Thoracic aorta (tissue), 2 donors: ENCODE measurements around the gene ZNHIT2. TPM values are rescaled to one million over a fixed set of nuclear protein-coding genes. Genes with fewer than 3 reads are reported as not detected.

Experiments
- ATAC-seq: fragments of 150-250 bp; one replicate; pipeline ENCODE4 v1.8.0; 2017; ENCODE audit warnings: low read depth; ENCODE audit not compliant: insufficient number of reproducible peaks, low FRiP score
- DNase-seq: peaks from one replicate; pipeline ENCODE4 v3.0.0-alpha.2; 2020; ENCODE audit warnings: low spot score
- H3K27ac ChIP-seq, 2 donors: fragments of 200-600 bp; sonication (generic); 1 replicate in 1 of 2; 2 replicates in 1 of 2; pipeline ENCODE4 v1.5.1; 2016; ENCODE audit warnings: mild to moderate bottlenecking in 2 of 2, moderate library complexity in 2 of 2
- H3K27me3 ChIP-seq: fragments of 200-600 bp; sonication (generic); replicated peaks from 2 replicates; pipeline ENCODE4 v1.6.0; 2016; ENCODE audit warnings: mild to moderate bottlenecking; ENCODE audit not compliant: insufficient read depth
- H3K36me3 ChIP-seq: fragments of 200-600 bp; sonication (generic); one replicate; pipeline ENCODE4 v1.5.1; 2016
- H3K4me1 ChIP-seq, 2 donors: fragments of 200-600 bp; sonication (generic); 1 replicate in 1 of 2; 2 replicates in 1 of 2; pipeline versions ENCODE4 v1.5.1 to v1.6.0; 2016; ENCODE audit warnings: low read depth in 2 of 2, mild to moderate bottlenecking in 1 of 2; ENCODE audit not compliant: control insufficient read depth in 1 of 2
- H3K4me3 ChIP-seq: fragments of 200-600 bp; sonication (generic); 2 replicates; pipeline ENCODE4 v1.5.1; 2016; ENCODE audit warnings: mild to moderate bottlenecking
- H3K9me3 ChIP-seq: fragments of 200-600 bp; sonication (generic); 2 replicates; pipeline ENCODE4 v1.5.1; 2016
- total RNA-seq, 2 donors: library from RNA; depleted of rRNA; stranded (reverse); fragments of >200 nt; gene quantifications; one replicate each; pipeline versions ENCODE4 v1.1.0 to v1.2.3, GENCODE V29; 2016
- TF ChIP-seq, protein P1 (sequence below): fragments of 200-600 bp; sonication (generic); IDR thresholded peaks from one replicate; pipeline ENCODE4 v1.5.1; 2019; ENCODE audit warnings: antibody characterized with exemption

ZNHIT2 gene
- total RNA-seq, 2 donors from 2014 or later: 10.0 to 13.8 TPM

DNA sequence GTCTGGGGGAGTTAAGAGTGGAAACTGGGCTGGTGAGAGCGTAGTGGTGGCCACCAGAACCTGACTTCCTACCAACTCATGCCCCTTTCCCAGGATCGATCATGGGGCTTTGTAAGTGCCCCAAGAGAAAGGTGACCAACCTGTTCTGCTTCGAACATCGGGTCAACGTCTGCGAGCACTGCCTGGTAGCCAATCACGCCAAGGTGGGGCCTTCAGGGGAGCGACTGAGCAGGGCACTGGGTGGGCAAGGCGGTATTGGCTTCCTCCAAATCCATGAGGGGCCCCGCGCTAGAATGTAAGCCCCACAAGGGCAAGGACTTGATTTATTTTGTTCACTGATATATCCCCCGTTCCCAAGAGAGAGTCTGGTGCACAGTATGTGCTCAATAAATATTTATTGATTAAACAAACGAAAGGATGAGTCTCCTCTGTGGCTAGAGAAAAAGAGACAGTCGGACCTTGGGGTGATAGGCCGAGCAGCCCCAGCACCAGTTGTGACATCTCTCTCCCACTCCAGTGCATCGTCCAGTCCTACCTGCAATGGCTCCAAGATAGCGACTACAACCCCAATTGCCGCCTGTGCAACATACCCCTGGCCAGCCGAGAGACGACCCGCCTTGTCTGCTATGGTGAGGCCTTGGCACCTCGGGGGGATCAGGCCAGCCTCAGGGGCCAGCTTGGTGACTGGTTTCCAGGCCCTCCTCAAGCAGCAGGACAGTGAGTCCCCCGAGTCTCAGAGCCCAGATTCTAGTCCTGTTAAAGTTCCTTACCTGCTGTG is 32.7 kb downstream of the ZNHIT2 start:
- no peaks in the 10 kb centered on the region for H3K27me3 ChIP-seq
- no peak for DNase-seq
- no peak for ATAC-seq
- peak overlapping the region; percentile 80 for H3K4me3 ChIP-seq
- H3K27ac ChIP-seq: peak overlapping the region; percentile 77 to 83
- H3K36me3 ChIP-seq: peaks cover 15% of the 10 kb centered on the region
- peaks cover 10 to 22% of the 10 kb centered on the region in 2 donors for H3K4me1 ChIP-seq
- TF ChIP-seq, protein P1, sequence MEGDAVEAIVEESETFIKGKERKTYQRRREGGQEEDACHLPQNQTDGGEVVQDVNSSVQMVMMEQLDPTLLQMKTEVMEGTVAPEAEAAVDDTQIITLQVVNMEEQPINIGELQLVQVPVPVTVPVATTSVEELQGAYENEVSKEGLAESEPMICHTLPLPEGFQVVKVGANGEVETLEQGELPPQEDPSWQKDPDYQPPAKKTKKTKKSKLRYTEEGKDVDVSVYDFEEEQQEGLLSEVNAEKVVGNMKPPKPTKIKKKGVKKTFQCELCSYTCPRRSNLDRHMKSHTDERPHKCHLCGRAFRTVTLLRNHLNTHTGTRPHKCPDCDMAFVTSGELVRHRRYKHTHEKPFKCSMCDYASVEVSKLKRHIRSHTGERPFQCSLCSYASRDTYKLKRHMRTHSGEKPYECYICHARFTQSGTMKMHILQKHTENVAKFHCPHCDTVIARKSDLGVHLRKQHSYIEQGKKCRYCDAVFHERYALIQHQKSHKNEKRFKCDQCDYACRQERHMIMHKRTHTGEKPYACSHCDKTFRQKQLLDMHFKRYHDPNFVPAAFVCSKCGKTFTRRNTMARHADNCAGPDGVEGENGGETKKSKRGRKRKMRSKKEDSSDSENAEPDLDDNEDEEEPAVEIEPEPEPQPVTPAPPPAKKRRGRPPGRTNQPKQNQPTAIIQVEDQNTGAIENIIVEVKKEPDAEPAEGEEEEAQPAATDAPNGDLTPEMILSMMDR: no peak
- no peaks in the 10 kb centered on the region for H3K9me3 ChIP-seq

DNA sequence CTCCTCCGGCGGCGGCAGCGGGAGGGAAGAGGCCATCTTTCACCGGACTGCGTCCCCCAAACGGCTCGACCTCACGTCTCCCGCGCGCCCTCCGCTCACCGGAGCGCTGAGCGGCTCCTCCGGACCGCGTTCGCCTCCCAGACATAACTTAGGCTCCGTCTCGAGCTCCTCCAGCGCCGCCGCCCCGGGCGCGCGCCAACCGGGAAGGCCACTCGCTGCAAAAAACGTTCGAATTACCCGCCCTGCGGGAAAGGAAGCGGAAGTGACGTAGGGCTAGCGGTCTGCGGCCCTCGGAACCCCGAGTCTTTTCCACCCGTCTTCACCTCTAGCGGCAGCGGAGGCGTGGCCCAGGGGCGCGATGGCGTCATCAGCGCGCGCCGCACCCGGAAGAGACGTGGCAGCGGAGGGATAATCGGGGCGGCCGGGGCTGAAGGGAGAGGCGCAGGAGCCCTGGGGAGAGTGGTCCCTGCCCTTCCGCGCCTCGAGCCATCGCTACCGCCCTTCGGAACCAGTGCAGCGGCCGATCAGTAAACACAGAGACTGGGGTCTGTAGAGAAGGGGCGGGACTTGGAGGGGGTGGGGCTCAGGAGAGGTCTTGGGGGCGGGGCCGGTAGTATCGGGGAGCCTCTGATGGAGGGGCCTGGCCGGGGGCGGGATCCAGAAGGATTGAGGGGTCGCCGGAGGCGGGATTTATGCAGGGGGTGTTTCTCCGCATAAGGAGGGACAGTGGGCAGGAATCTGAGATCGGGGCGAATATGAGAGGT is 33.5 kb downstream of the ZNHIT2 start, which contains the start of the genes CDCA5 and ZFPL1:
Gene CDCA5 (minus strand): TSS at position 207 of the 764 bp plus-strand sequence. CDS start 62 bp downstream, at position 145.
Gene ZFPL1 (plus strand): TSS at position 389 of the 764 bp plus-strand sequence. CDS start 477 bp downstream, outside the sequence.
- Histone ChIP-seq H3K27ac (peak within 1 kb of the TSS; percentile 77 to 83), H3K4me1 (peaks cover 10 to 22% of the 10 kb centered on the region in 2 donors), H3K9me3 (no peaks in the 10 kb centered on the region), H3K4me3 (peak within 1 kb of the TSS; percentile 80), H3K27me3 (no peaks in the 10 kb centered on the region), H3K36me3 (peaks cover 15% of the 10 kb centered on the region)
- DNase-seq (peak; percentile 85), ATAC-seq (peak; percentile 82)
- TF ChIP-seq, protein P1: no peak

DNA sequence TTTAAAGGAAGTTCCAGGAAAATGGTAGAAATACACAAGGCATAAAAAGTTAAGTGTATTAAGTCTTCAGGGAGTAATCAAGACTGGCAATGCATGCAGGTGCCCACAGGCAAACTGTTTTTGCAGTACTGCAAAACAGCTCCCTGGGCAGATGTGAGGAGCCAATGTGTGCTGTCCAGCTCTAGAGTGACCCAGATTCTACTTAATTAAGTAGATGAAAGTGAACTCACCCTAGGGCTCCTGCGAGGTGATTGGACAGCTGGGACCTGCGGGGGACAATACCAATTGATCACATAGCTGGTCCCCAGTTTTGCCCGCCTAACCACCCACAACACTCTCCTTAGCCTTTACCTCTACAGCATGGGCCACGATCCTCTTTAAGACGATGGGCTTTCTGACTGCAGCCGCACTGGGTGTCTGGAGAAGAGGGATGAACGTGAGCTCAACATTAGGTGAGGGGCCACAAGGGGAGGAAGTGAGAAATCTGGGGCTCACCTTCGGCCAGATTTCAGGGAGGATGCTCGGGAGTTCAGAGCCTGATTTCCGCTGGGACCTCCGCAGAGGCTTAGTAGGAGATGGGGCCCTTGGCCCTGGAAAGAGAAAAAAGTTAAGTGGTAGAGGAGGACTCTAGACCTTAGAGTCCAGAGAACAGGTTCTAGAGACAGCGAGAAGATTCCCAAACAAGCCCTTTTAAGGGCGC is 34.2 kb downstream of the ZNHIT2 start:
- no peak for ATAC-seq
- Histone ChIP-seq H3K4me3 (peak overlapping the region; percentile 80), H3K36me3 (peaks cover 15% of the 10 kb centered on the region)

DNA sequence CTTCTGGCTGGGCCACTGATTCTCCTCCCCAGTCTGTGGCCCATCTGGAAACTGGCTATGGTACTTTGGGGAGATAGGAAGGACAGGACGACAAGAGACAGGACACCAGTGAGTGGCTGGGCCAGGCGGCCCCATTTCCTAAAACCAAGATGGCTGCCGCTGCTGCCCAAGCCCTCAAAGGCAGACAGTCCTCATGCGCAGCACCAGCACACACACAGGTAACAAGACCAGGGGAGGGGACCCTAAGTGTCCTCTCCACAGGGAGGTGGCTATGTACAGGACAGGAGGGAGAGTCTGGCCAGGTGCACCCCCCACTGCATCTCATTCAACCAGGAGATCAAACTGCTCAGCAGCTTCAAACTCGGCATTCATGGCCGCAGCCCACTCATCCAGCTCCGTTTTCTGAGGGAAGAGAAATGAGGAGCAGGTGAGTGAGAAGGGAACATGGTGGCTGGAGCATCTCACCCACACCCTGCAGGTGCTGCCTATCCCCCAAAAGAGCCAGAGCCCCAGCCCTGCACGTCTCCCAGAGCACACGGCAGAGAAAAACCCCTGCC is 38.6 kb downstream of the ZNHIT2 start:
- no peaks in the 10 kb centered on the region for H3K27me3 ChIP-seq
- no peaks in the 10 kb centered on the region for H3K9me3 ChIP-seq
- no peak overlapping the region for H3K27ac ChIP-seq
- H3K4me1 ChIP-seq: peaks cover 3 to 7% of the 10 kb centered on the region in 2 donors
- TF ChIP-seq, protein P1: no peak
- no peaks in the 10 kb centered on the region for H3K36me3 ChIP-seq
- ATAC-seq (no peak), DNase-seq (no peak)
- H3K4me3 ChIP-seq: no peak overlapping the region

More for the DNA sequence above, 34.2 kb downstream of the ZNHIT2 start:
- Histone ChIP-seq H3K4me1 (peaks cover 10 to 22% of the 10 kb centered on the region in 2 donors), H3K27ac (peak overlapping the region; percentile 77 to 83), H3K27me3 (no peaks in the 10 kb centered on the region), H3K9me3 (no peaks in the 10 kb centered on the region)
- DNase-seq: no peak
- TF ChIP-seq, protein P1: no peak
